DND-41 (cell line): ENCODE data around the gene SPTBN4.

Experiments used
- ATAC-seq: fragments of 200-7000 bp; cut with Tn5 transposase; 3 replicates; pipeline ENCODE4 v1.9.1; 2021; ENCODE audit warnings: low read depth; ENCODE audit not compliant: insufficient read depth
- DNase-seq: peaks from one replicate; pipeline ENCODE4 v3.0.0-alpha.2; 2020
- H2AFZ ChIP-seq: 2 replicates; pipeline ENCODE4 v1.6.0; 2012; ENCODE audit warnings: low read depth, low read length
- H3K27ac ChIP-seq: 2 replicates; pipeline ENCODE4 v1.5.1; 2012; ENCODE audit warnings: low read length, inconsistent platforms
- H3K27me3 ChIP-seq: fragments of 200-600 bp; sonication (generic); 2 replicates; pipeline ENCODE4 v1.6.0; 2012; ENCODE audit warnings: low read length, mild to moderate bottlenecking, inconsistent platforms; ENCODE audit not compliant: insufficient read depth, poor library complexity
- H3K36me3 ChIP-seq: 2 replicates; pipeline ENCODE4 v1.5.1; 2012; ENCODE audit warnings: low read length, inconsistent platforms; ENCODE audit not compliant: insufficient read depth
- H3K4me1 ChIP-seq: 2 replicates; pipeline ENCODE4 v1.5.1; 2012; ENCODE audit warnings: mild to moderate bottlenecking, low read length; ENCODE audit not compliant: insufficient read depth
- H3K4me2 ChIP-seq: 2 replicates; pipeline ENCODE4 v1.6.0; 2012; ENCODE audit warnings: mild to moderate bottlenecking, moderate library complexity, low read length, inconsistent platforms; ENCODE audit not compliant: insufficient read depth
- H3K4me3 ChIP-seq, 2 experiments: fragments of 200-600 bp in 1 of 2; shearing (Covaris generic) in 1 of 2; 2 replicates each; pipeline ENCODE4 v1.5.1; 2012 to 2016; ENCODE audit warnings: inconsistent platforms in 2 of 2, low read length in 2 of 2, mild to moderate bottlenecking in 2 of 2, low read depth in 1 of 2, moderate library complexity in 1 of 2
- H3K79me2 ChIP-seq: 2 replicates; pipeline ENCODE4 v1.6.0; 2012; ENCODE audit warnings: low read length, inconsistent platforms; ENCODE audit not compliant: insufficient read depth
- H3K9ac ChIP-seq: 2 replicates; pipeline ENCODE4 v1.6.0; 2012; ENCODE audit warnings: low read depth, mild to moderate bottlenecking, inconsistent platforms, low read length, moderate library complexity
- H3K9me3 ChIP-seq: 2 replicates; pipeline ENCODE4 v1.5.1; 2012; ENCODE audit warnings: low read length, moderate library complexity, mild to moderate bottlenecking, inconsistent platforms; ENCODE audit not compliant: insufficient read depth, severe bottlenecking
- H4K20me1 ChIP-seq: 2 replicates; pipeline ENCODE4 v1.6.0; 2012; ENCODE audit warnings: low read length; ENCODE audit not compliant: insufficient read depth
- CTCF ChIP-seq: IDR thresholded peaks from 2 replicates; pipeline ENCODE4 v1.5.1; 2012; ENCODE audit warnings: borderline replicate concordance, low read length, moderate library complexity, mild to moderate bottlenecking; ENCODE audit not compliant: poor library complexity, severe bottlenecking; ENCODE audit errors: extremely low read depth
- EZH2 ChIP-seq: IDR thresholded peaks from 3 replicates; pipeline ENCODE4 v1.6.1; 2012; ENCODE audit warnings: borderline replicate concordance, low read depth, mild to moderate bottlenecking, moderate library complexity, low read length, inconsistent platforms; ENCODE audit not compliant: severe bottlenecking

SPTBN4 gene

DNA sequence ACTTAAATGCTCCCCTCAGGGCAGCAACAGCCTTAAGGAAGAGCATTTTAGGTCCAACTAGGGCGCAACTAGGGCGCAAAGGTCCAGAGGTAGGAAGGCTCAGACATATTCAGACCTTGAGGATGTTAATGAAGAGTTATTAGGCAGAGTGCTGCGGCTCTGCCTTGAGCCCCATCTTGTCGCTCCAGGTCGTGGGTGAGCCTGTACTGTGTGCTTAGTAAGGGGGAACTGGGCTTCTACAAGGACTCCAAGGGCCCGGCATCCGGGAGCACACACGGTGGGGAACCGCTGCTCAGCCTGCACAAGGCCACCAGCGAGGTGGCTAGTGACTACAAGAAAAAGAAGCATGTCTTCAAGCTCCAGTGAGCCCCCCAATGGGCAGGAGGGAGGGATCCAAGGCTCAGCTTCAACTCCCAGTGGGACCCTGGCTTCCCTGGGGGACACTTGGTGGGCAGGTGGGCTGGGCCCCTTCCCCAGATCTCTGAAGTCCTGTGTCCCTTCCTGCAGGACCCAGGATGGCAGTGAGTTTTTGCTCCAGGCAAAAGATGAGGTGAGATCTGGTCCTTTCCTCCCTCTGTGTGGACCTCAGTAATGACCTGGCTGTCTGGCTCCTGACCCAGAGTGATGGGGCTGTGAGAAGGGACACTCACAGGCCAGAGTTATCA is 105.2 kb downstream of the SPTBN4 start:
- peaks cover 3% of the 10 kb centered on the region for H3K79me2 ChIP-seq
- H3K4me3 ChIP-seq, result no peak overlapping the region
- no peak overlapping the region for H2AFZ ChIP-seq
- no peak overlapping the region for H3K4me2 ChIP-seq
- TF ChIP-seq EZH2 (no peak), CTCF (no peak)
- no peak for DNase-seq
- no peaks in the 10 kb centered on the region for H3K9me3 ChIP-seq
- no peak for ATAC-seq
- no peak overlapping the region for H3K27ac ChIP-seq
- no peak overlapping the region for H3K9ac ChIP-seq
- no peaks in the 10 kb centered on the region for H4K20me1 ChIP-seq
- no peaks in the 10 kb centered on the region for H3K36me3 ChIP-seq
- peaks cover 20% of the 10 kb centered on the region for H3K4me1 ChIP-seq
- H3K27me3 ChIP-seq, result no peaks in the 10 kb centered on the region

DNA sequence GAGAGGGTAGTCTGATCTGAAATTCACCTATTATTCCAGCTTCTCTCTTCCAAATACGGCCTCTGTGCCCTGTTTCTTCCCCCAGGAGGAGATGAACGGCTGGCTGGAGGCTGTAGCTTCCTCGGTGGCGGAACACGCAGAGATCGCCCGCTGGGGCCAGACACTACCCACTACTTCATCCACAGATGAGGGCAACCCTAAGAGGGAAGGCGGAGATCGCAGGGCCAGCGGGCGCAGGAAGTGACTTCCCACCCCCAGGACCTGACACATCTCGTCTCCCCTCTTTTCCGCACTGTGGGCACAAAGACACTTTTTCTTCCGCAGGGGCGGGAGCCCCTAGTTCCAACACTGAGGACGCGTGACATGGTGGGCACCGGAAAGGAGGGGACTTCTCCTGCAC is 108.5 kb downstream of the SPTBN4 start:
- ATAC-seq, result no peak

DNA sequence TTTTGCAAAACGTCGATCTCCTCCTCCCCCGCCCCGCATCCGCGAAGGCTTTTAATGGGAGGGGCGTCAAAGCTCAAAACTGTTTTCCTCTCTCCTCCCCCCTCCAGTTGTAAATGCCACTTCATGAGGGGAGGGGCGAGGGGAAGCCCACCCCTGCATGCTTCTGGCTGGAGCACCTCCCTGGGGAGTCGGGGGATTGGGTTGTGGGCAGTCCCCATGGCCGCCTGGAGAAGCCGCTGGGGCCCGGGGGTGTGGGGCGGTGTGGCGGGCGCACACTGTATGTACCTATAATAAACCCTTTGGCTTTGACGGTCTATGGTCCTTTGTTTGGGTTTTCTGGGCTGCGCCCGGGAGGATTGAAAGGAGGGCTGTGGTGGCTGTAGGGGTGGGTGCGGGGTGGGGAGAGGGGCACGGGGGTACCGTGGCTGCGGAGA is 109.4 kb downstream of the SPTBN4 start:
- H3K9ac ChIP-seq, result peak overlapping the region; percentile 75; the same call in 1 of the 2 replicates
- H2AFZ ChIP-seq, result peak overlapping the region; percentile 87
- peak overlapping the region in 1 of 2 experiments; percentile 90; a peak in 2 of 4 replicates for H3K4me3 ChIP-seq
- no peak for TF ChIP-seq CTCF
- no peak for TF ChIP-seq EZH2
- peaks cover 30% of the 10 kb centered on the region for H3K36me3 ChIP-seq
- DNase-seq, result no peak
- no peaks in the 10 kb centered on the region for H4K20me1 ChIP-seq
- no peaks in the 10 kb centered on the region for H3K9me3 ChIP-seq
- no peaks in the 10 kb centered on the region for H3K27me3 ChIP-seq
- H3K79me2 ChIP-seq, result peaks cover 19% of the 10 kb centered on the region
- peak overlapping the region; percentile 88 for H3K4me2 ChIP-seq
- peak overlapping the region; percentile 82 for H3K27ac ChIP-seq
- H3K4me1 ChIP-seq, result peaks cover 23% of the 10 kb centered on the region
- peak; percentile 40 for ATAC-seq

More for the DNA sequence above, 108.5 kb downstream of the SPTBN4 start:
- Histone ChIP-seq H3K79me2 (peaks cover 19% of the 10 kb centered on the region), H3K4me2 (no peak overlapping the region), H4K20me1 (no peaks in the 10 kb centered on the region), H2AFZ (peak overlapping the region; percentile 36; the same call in 1 of the 2 replicates), H3K27me3 (no peaks in the 10 kb centered on the region), H3K27ac (no peak overlapping the region), H3K4me3 (no peak overlapping the region), H3K36me3 (peaks cover 22% of the 10 kb centered on the region), H3K9me3 (no peaks in the 10 kb centered on the region), H3K4me1 (peaks cover 29% of the 10 kb centered on the region), H3K9ac (no peak overlapping the region)
- DNase-seq, result no peak
- TF ChIP-seq EZH2 (no peak), CTCF (no peak)
